Measurements from ENCODE around the gene HDAC4.

DNA sequence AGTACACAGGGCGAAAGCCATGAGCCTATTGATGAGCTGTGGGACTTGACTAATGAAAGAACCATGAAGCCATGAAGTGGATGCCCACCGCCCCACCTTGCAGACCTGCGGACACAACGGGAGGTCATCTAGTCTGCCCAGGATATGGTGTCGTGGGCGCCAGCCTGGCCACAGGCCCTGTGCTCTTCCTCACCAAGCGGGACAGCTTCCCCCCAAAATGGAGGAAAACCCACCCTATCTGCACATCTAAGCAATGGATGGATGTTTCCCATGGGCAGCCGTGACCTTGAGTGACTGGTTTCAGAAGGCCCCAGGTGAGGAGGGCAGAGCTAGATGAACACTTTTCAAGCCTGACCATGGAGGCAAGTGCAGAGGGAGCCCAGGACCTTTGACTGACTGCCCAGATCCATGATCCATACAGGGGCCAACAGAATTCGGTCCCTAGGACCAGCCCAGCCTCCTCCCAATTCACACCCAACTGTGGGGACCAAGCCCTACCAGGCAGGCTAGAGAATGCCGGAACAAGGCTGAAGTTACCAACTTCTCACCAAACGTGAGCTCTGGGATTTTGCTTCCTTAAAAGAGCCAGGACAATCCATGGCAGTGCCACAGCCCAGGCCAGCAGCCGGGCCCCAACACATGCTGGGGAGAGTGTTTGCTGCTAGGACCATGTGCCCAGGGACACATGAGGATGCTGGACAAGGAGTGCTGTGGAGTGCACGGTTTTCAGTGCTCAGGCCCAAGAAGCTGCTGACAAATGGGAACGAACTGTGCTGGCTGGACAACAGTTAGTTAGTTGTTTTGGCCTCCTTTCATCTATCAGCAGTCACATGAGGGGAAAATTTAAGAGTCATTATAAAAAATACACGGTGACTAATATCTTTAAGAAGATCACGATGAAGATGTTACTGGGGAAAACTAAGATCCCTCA lies 249.4 kb downstream of the HDAC4 start:
- TF ChIP-seq, protein P1, sequence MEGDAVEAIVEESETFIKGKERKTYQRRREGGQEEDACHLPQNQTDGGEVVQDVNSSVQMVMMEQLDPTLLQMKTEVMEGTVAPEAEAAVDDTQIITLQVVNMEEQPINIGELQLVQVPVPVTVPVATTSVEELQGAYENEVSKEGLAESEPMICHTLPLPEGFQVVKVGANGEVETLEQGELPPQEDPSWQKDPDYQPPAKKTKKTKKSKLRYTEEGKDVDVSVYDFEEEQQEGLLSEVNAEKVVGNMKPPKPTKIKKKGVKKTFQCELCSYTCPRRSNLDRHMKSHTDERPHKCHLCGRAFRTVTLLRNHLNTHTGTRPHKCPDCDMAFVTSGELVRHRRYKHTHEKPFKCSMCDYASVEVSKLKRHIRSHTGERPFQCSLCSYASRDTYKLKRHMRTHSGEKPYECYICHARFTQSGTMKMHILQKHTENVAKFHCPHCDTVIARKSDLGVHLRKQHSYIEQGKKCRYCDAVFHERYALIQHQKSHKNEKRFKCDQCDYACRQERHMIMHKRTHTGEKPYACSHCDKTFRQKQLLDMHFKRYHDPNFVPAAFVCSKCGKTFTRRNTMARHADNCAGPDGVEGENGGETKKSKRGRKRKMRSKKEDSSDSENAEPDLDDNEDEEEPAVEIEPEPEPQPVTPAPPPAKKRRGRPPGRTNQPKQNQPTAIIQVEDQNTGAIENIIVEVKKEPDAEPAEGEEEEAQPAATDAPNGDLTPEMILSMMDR (IDR thresholded peaks at IDR 0.05), result no peak
- peak; percentile 79 for TF ChIP-seq POLR2AphosphoS5 (IDR thresholded peaks at IDR 0.05; ENCODE audit: insufficient read depth in 1 of 2, low read depth in 1 of 2)
